PFSK-1 (cell line): ENCODE measurements around the gene POLR1F.

Source experiments
- FOXP2 ChIP-seq: optimal IDR thresholded peaks from 2 replicates; pipeline ENCODE3; 2011; ENCODE audit warnings: borderline replicate concordance, control low read depth, inconsistent platforms; ENCODE audit not compliant: insufficient read depth; ENCODE audit errors: extremely low read length, extremely low read depth
- POLR2AphosphoS5 ChIP-seq: IDR thresholded peaks from 2 replicates; pipeline ENCODE4 v1.6.1; 2012; ENCODE audit warnings: low read depth, mild to moderate bottlenecking, control low read depth, low read length, moderate library complexity
- SIN3A ChIP-seq: IDR thresholded peaks from 2 replicates; pipeline ENCODE4 v1.6.1; 2012; ENCODE audit warnings: mild to moderate bottlenecking, low read length, moderate library complexity, borderline replicate concordance; ENCODE audit not compliant: insufficient read depth
- TAF1 ChIP-seq: IDR thresholded peaks from 2 replicates; pipeline ENCODE4 v1.6.1; 2012; ENCODE audit warnings: low read length, control low read depth, borderline replicate concordance; ENCODE audit not compliant: insufficient read depth

GRCh38 chr7:19700936-19701335 is 7.9 kb downstream of the POLR1F start:
- TF ChIP-seq POLR2AphosphoS5 = no peak
- TF ChIP-seq SIN3A = no peak
- TF ChIP-seq TAF1 = no peak
- no peak for TF ChIP-seq FOXP2
